K562 (cell line): Measurements from ENCODE around the gene GGA3. TPM values are rescaled to one million over a fixed set of nuclear protein-coding genes. Genes with fewer than 3 reads are reported as not detected.

Experiments
- CHCHD3 ChIP-seq: fragments of 250-450 bp; sonication (Bioruptor Pico); IDR thresholded peaks from 2 replicates; pipeline ENCODE4 v2.1.2; 2022; ENCODE audit warnings: mild to moderate bottlenecking
- FOXJ3 ChIP-seq: sonication (generic); formaldehyde crosslinking; IDR thresholded peaks from 2 replicates; pipeline ENCODE4 v1.4.0; 2020; ENCODE audit warnings: mild to moderate bottlenecking, missing genetic modification reagents
- KDM5B ChIP-seq: fragments of 200-600 bp; sonication (generic); IDR thresholded peaks from 2 replicates; pipeline ENCODE4 v1.6.1; 2012; ENCODE audit warnings: low read depth, mild to moderate bottlenecking, moderate library complexity, low read length, control low read depth, inconsistent platforms; ENCODE audit not compliant: insufficient replicate concordance
- MTA2 ChIP-seq: fragments of 450-650 bp; IDR thresholded peaks from 2 replicates; pipeline ENCODE4 v1.6.1; 2016; ENCODE audit warnings: low read depth
- NFATC3 ChIP-seq: fragments of 450-650 bp; IDR thresholded peaks from 2 replicates; pipeline ENCODE4 v1.6.1; 2017; ENCODE audit warnings: mild to moderate bottlenecking
- NFYB ChIP-seq: IDR thresholded peaks from 2 replicates; pipeline ENCODE4 v1.6.1; 2011; ENCODE audit warnings: mild to moderate bottlenecking, moderate library complexity; ENCODE audit not compliant: insufficient read length; ENCODE audit errors: extremely low read depth
- SMARCB1 ChIP-seq: IDR thresholded peaks from 2 replicates; pipeline ENCODE4 v1.6.1; 2011; ENCODE audit warnings: improper control_type of control experiment, low read depth; ENCODE audit not compliant: insufficient read length
- ZNF408 ChIP-seq: fragments of 250-450 bp; sonication (Bioruptor Pico); IDR thresholded peaks from 2 replicates; pipeline ENCODE4 v1.4.0; 2020; ENCODE audit warnings: low read depth, mild to moderate bottlenecking, moderate library complexity
- ZNF785 ChIP-seq: fragments of 250-450 bp; sonication (Bioruptor Pico); IDR thresholded peaks from 2 replicates; pipeline ENCODE4 v1.4.0; 2020; ENCODE audit warnings: mild to moderate bottlenecking
- polyA plus RNA-seq, 8 experiments: library from polyadenylated mRNA; depleted of rRNA in 4 of 8; stranded (reverse) in 5 of 8; unstranded in 3 of 8; fragments of >200 nt; fragmentation: Nextera tagmentation in 2 of 8; fragmentation: Illumina TruSeq in 1 of 8; extraction: Ambion mirVana in 2 of 8; extraction: Trizol in 1 of 8; gene quantifications; 2 replicates each; pipeline versions ENCODE4 v1.2.1 to v1.2.3, GENCODE V29; 2011 to 2014; ENCODE audit warnings: inconsistent platforms in 1 of 8, missing spikeins in 1 of 8
- total RNA-seq, 7 experiments: library from RNA; depleted of rRNA in 6 of 7; stranded (reverse); fragments of >200 nt in 6 of 7; fragmentation: Illumina TruSeq in 2 of 7; extraction: Trizol in 2 of 7; gene quantifications; 2 replicates each; pipeline versions ENCODE4 v1.2.1 to v1.2.3, GENCODE V29; 2011 to 2021; ENCODE audit warnings: low replicate concordance in 1 of 7
- TF ChIP-seq, protein P1 (sequence below): fragments of 450-650 bp; IDR thresholded peaks from 2 replicates; pipeline ENCODE4 v1.6.1; 2016; ENCODE audit warnings: mild to moderate bottlenecking, moderate library complexity
- TF ChIP-seq, protein P2 (sequence below): fragments of 450-650 bp; IDR thresholded peaks from 2 replicates; pipeline ENCODE4 v1.6.1; 2016; ENCODE audit warnings: missing biosample characterization, missing genetic modification characterization
- TF ChIP-seq, protein P3 (sequence below), 2 experiments: fragments of 250-450 bp in 1 of 2; fragments of 450-650 bp in 1 of 2; sonication (Bioruptor Pico) in 1 of 2; IDR thresholded peaks; 2 replicates each; pipeline versions ENCODE4 v1.6.1 to v1.8.0; 2016 to 2021; ENCODE audit warnings: mild to moderate bottlenecking in 2 of 2, moderate library complexity in 2 of 2, missing compliant biosample characterization in 1 of 2, missing genetic modification characterization in 1 of 2

GGA3 gene
- total and polyA plus RNA-seq, 9 of the 15 experiments (the other 6 are each of a cell fraction or from before 2014, with no cell fraction given) = 5.7 to 64.9 (median 25.4) TPM

DNA sequence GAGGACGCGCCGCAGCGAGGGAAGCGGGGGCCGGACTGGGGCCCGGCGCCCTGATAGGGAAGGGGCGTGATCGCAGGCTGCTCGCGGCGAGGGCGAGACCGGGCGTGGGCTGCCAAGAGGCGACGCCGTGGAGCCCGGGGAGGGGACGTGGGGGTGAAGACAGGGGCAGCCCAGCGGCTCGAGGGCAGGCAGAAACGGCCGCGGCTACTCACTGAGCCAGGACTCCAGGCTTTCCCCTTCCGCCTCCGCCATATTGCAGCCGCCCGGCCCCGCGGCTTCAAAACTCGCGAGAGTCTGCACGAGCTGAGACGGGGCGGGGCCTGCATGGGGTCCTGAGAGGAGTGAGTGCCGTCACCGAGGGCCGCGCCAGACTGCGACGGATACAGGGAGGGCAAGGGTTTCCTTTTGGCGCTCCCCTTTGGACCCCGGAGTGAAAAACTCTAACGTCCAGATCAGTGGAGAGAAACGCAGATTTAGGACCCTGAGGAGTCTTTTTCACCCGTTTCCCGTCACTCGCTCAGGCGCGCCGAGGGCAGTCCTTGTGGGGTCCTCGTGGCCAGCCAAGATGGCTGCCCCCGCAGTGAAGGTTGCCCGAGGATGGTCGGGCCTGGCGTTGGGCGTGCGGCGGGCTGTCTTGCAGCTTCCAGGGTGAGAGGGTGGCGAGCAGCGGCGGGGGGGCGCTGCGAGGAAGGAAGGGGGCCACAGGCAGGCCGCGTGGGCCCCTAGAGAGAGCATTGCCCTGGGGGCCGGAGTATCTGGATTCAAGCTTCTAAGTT lies at the start of gene GGA3, which contains the start of gene MRPS7 (continued):
- TF ChIP-seq, protein P1, sequence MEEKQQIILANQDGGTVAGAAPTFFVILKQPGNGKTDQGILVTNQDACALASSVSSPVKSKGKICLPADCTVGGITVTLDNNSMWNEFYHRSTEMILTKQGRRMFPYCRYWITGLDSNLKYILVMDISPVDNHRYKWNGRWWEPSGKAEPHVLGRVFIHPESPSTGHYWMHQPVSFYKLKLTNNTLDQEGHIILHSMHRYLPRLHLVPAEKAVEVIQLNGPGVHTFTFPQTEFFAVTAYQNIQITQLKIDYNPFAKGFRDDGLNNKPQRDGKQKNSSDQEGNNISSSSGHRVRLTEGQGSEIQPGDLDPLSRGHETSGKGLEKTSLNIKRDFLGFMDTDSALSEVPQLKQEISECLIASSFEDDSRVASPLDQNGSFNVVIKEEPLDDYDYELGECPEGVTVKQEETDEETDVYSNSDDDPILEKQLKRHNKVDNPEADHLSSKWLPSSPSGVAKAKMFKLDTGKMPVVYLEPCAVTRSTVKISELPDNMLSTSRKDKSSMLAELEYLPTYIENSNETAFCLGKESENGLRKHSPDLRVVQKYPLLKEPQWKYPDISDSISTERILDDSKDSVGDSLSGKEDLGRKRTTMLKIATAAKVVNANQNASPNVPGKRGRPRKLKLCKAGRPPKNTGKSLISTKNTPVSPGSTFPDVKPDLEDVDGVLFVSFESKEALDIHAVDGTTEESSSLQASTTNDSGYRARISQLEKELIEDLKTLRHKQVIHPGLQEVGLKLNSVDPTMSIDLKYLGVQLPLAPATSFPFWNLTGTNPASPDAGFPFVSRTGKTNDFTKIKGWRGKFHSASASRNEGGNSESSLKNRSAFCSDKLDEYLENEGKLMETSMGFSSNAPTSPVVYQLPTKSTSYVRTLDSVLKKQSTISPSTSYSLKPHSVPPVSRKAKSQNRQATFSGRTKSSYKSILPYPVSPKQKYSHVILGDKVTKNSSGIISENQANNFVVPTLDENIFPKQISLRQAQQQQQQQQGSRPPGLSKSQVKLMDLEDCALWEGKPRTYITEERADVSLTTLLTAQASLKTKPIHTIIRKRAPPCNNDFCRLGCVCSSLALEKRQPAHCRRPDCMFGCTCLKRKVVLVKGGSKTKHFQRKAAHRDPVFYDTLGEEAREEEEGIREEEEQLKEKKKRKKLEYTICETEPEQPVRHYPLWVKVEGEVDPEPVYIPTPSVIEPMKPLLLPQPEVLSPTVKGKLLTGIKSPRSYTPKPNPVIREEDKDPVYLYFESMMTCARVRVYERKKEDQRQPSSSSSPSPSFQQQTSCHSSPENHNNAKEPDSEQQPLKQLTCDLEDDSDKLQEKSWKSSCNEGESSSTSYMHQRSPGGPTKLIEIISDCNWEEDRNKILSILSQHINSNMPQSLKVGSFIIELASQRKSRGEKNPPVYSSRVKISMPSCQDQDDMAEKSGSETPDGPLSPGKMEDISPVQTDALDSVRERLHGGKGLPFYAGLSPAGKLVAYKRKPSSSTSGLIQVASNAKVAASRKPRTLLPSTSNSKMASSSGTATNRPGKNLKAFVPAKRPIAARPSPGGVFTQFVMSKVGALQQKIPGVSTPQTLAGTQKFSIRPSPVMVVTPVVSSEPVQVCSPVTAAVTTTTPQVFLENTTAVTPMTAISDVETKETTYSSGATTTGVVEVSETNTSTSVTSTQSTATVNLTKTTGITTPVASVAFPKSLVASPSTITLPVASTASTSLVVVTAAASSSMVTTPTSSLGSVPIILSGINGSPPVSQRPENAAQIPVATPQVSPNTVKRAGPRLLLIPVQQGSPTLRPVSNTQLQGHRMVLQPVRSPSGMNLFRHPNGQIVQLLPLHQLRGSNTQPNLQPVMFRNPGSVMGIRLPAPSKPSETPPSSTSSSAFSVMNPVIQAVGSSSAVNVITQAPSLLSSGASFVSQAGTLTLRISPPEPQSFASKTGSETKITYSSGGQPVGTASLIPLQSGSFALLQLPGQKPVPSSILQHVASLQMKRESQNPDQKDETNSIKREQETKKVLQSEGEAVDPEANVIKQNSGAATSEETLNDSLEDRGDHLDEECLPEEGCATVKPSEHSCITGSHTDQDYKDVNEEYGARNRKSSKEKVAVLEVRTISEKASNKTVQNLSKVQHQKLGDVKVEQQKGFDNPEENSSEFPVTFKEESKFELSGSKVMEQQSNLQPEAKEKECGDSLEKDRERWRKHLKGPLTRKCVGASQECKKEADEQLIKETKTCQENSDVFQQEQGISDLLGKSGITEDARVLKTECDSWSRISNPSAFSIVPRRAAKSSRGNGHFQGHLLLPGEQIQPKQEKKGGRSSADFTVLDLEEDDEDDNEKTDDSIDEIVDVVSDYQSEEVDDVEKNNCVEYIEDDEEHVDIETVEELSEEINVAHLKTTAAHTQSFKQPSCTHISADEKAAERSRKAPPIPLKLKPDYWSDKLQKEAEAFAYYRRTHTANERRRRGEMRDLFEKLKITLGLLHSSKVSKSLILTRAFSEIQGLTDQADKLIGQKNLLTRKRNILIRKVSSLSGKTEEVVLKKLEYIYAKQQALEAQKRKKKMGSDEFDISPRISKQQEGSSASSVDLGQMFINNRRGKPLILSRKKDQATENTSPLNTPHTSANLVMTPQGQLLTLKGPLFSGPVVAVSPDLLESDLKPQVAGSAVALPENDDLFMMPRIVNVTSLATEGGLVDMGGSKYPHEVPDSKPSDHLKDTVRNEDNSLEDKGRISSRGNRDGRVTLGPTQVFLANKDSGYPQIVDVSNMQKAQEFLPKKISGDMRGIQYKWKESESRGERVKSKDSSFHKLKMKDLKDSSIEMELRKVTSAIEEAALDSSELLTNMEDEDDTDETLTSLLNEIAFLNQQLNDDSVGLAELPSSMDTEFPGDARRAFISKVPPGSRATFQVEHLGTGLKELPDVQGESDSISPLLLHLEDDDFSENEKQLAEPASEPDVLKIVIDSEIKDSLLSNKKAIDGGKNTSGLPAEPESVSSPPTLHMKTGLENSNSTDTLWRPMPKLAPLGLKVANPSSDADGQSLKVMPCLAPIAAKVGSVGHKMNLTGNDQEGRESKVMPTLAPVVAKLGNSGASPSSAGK = no peak
- TF ChIP-seq FOXJ3 (no peak), ZNF408 (no peak), ZNF785 (no peak), SMARCB1 (no peak), NFATC3 (0 out of 2 replicates have a peak, but pooled peaks have one; percentile 20), KDM5B (peak; percentile 92), MTA2 (no peak), NFYB (no peak), CHCHD3 (no peak)
- TF ChIP-seq, protein P2, sequence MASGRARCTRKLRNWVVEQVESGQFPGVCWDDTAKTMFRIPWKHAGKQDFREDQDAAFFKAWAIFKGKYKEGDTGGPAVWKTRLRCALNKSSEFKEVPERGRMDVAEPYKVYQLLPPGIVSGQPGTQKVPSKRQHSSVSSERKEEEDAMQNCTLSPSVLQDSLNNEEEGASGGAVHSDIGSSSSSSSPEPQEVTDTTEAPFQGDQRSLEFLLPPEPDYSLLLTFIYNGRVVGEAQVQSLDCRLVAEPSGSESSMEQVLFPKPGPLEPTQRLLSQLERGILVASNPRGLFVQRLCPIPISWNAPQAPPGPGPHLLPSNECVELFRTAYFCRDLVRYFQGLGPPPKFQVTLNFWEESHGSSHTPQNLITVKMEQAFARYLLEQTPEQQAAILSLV (tag) = no peak; the same call in 1 of the 2 replicates
- TF ChIP-seq, protein P3, sequence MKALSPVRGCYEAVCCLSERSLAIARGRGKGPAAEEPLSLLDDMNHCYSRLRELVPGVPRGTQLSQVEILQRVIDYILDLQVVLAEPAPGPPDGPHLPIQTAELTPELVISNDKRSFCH (CRISPR knock-in tag; IDR thresholded peaks at IDR 0.05) = no peak
- TF ChIP-seq, protein P3 (tag; IDR thresholded peaks at IDR 0.05) = no peak; the same call in 1 of the 2 replicates
